ENCODE data around the gene POLD2.

GRCh38 chr7:44145969-44146911 lies 22.9 kb upstream of the POLD2 start:
- TF ChIP-seq CTCF (conservative IDR thresholded peaks at IDR 0.05 in 1 of 2, IDR thresholded peaks at IDR 0.05 in 1 of 2; ENCODE audit: extremely low read depth in 1 of 2, insufficient read depth in 1 of 2, low read depth in 1 of 2, low read length in 2 of 2) = no peak
- TF ChIP-seq EZH2 (IDR thresholded peaks at IDR 0.05; ENCODE audit: borderline replicate concordance, low read length) = no peak

All from mammary epithelial cell (primary cell).